ENCODE data around the gene GPC3.

GPC3 gene

DNA sequence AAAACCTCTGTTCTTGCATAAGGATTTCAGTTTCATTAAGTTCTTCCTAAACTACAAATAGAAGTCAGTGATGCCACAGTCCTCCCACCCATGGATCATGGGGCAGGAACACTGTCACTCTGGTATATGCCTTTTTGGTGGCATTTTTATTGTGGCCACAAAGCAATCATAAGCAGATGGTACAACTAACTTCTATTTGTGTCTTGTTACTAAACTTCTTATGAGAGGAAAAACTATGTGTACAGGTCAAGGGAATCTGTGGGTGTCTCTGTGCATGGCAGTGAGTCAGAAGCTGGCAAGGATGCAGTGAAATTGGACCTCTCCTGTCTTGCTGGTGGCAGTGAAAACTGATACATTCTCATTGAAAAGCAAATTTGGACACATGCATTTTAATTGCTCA is 325.1 kb downstream of the GPC3 start:
- Histone ChIP-seq H3F3A (ENCODE audit: control insufficient read depth, insufficient read depth) (no peaks in the 10 kb centered on the region), H3K4me1 (ENCODE audit: control insufficient read depth, low read length) (no peaks in the 10 kb centered on the region), H3K36me3 (ENCODE audit: control insufficient read depth, low read length) (no peaks in the 10 kb centered on the region), H3K27ac (ENCODE audit: low read depth, low read length) (no peak overlapping the region), H3K9me2 (replicated peaks; ENCODE audit: control insufficient read depth, low read length) (no peaks in the 10 kb centered on the region), H3K79me2 (ENCODE audit: control insufficient read depth, low read length) (no peaks in the 10 kb centered on the region), H3K4me3 (ENCODE audit: low read length) (no peak overlapping the region), H3K4me2 (ENCODE audit: low read length) (no peak overlapping the region), H3K9me3 (ENCODE audit: control insufficient read depth, insufficient read depth, low read length) (no peaks in the 10 kb centered on the region), H3K27me3 (ENCODE audit: control insufficient read depth, low read length) (no peaks in the 10 kb centered on the region), H4K20me1 (ENCODE audit: control insufficient read depth, insufficient read depth, low read depth, low read length) (no peaks in the 10 kb centered on the region)
- TF ChIP-seq EZH2phosphoT487 (IDR thresholded peaks at IDR 0.05; ENCODE audit: borderline replicate concordance, low read length) = no peak
- TF ChIP-seq, protein P1, sequence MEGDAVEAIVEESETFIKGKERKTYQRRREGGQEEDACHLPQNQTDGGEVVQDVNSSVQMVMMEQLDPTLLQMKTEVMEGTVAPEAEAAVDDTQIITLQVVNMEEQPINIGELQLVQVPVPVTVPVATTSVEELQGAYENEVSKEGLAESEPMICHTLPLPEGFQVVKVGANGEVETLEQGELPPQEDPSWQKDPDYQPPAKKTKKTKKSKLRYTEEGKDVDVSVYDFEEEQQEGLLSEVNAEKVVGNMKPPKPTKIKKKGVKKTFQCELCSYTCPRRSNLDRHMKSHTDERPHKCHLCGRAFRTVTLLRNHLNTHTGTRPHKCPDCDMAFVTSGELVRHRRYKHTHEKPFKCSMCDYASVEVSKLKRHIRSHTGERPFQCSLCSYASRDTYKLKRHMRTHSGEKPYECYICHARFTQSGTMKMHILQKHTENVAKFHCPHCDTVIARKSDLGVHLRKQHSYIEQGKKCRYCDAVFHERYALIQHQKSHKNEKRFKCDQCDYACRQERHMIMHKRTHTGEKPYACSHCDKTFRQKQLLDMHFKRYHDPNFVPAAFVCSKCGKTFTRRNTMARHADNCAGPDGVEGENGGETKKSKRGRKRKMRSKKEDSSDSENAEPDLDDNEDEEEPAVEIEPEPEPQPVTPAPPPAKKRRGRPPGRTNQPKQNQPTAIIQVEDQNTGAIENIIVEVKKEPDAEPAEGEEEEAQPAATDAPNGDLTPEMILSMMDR (IDR thresholded peaks at IDR 0.05; ENCODE audit: low read depth, low read length, poor library complexity, severe bottlenecking) = no peak

DNA sequence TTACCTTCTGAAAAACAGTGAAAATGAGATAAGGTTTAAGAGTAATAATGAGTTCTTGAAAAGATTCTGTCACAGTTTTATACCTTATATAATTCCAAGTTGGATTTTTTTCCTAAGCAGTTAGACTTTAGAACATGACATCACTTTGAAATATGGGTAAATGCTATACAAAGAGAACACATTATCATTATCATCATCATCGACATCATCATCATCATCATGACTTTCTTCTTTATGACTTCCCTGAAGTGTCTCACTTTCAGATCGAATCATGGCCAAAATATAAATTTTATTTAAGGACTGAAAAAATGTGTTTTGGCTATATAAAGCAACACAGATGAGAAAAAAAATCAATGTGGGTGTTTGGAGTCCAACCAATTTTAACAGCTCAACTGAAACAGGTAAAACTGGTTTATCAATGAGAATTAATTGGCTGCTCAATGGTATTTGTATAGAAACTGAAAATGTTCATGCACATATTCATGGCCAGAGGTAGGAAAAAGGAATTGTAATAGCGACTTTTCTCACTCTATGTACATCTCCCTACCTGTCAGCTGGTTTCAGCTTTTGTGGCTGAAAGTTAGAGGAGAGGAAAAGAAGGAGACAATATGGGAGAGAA is 327.0 kb downstream of the GPC3 start:
- Histone ChIP-seq H4K20me1 (ENCODE audit: control insufficient read depth, insufficient read depth, low read depth, low read length) (no peaks in the 10 kb centered on the region), H3K27ac (ENCODE audit: low read depth, low read length) (no peak overlapping the region), H3K79me2 (ENCODE audit: control insufficient read depth, low read length) (no peaks in the 10 kb centered on the region), H3K36me3 (ENCODE audit: control insufficient read depth, low read length) (no peaks in the 10 kb centered on the region), H3F3A (ENCODE audit: control insufficient read depth, insufficient read depth) (no peaks in the 10 kb centered on the region), H3K4me3 (ENCODE audit: low read length) (no peak overlapping the region), H3K9me3 (ENCODE audit: control insufficient read depth, insufficient read depth, low read length) (no peaks in the 10 kb centered on the region), H3K9me2 (replicated peaks; ENCODE audit: control insufficient read depth, low read length) (no peaks in the 10 kb centered on the region), H3K27me3 (ENCODE audit: control insufficient read depth, low read length) (no peaks in the 10 kb centered on the region), H3K4me2 (ENCODE audit: low read length) (no peak overlapping the region), H3K4me1 (ENCODE audit: control insufficient read depth, low read length) (no peaks in the 10 kb centered on the region)
- TF ChIP-seq EZH2phosphoT487 (IDR thresholded peaks at IDR 0.05; ENCODE audit: borderline replicate concordance, low read length) = no peak
- TF ChIP-seq, protein P1 (IDR thresholded peaks at IDR 0.05; ENCODE audit: low read depth, low read length, poor library complexity, severe bottlenecking) = no peak

DNA sequence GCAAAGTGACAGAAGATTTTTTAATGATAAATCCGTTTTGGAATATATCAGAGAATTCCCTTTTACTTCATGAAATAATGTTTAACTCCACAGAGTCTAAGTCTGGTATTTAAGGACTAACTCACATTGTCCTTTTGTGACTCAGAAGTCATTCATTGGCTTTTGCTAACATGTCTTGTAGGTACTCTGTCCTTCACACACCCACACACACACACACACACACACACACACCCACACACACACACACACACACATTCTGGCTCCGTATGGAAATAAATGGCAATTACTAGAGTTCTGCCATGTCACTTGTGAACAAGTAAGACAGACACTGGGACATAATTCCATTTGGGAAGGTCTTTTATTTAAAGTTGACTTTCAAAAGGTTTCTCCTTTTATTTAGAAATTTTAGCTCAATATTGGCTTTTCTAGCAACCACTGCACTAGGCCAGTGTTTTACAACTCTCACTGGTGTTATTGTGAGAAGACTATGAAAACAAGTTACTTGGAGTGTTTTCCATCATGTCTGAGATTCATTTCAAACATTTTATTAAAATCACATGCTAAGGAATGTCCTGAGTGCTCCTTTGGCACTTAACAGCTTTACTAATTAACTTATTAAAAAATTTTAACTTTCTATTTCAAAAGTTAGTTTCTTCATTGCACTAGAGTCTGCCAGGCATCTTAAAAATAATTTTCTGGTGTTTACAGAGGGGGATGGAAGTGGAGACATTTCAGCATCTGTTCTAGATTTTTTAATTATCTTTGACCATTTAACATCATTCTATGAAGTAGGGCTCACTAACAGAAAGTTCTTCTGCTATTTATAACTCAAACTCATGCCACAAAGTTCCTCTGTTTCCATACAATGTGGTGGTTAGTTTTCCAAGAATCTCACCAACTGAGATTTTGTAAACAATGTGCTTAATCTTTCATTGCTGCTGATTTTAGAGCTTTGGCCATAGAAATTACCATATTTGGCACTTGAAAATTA is 329.8 kb downstream of the GPC3 start:
- H3F3A ChIP-seq (ENCODE audit: control insufficient read depth, insufficient read depth) = no peaks in the 10 kb centered on the region
- H3K9me3 ChIP-seq (ENCODE audit: control insufficient read depth, insufficient read depth, low read length) = no peaks in the 10 kb centered on the region
- no peak overlapping the region for H3K4me2 ChIP-seq (ENCODE audit: low read length)
- no peaks in the 10 kb centered on the region for H3K27me3 ChIP-seq (ENCODE audit: control insufficient read depth, low read length)
- no peak for TF ChIP-seq EZH2phosphoT487 (IDR thresholded peaks at IDR 0.05; ENCODE audit: borderline replicate concordance, low read length)
- TF ChIP-seq, protein P1 (IDR thresholded peaks at IDR 0.05; ENCODE audit: low read depth, low read length, poor library complexity, severe bottlenecking) = no peak
- H3K4me1 ChIP-seq (ENCODE audit: control insufficient read depth, low read length) = no peaks in the 10 kb centered on the region
- H4K20me1 ChIP-seq (ENCODE audit: control insufficient read depth, insufficient read depth, low read depth, low read length) = no peaks in the 10 kb centered on the region
- H3K79me2 ChIP-seq (ENCODE audit: control insufficient read depth, low read length) = no peaks in the 10 kb centered on the region
- H3K4me3 ChIP-seq (ENCODE audit: low read length) = no peak overlapping the region
- H3K36me3 ChIP-seq (ENCODE audit: control insufficient read depth, low read length) = no peaks in the 10 kb centered on the region
- H3K9me2 ChIP-seq (replicated peaks; ENCODE audit: control insufficient read depth, low read length) = no peaks in the 10 kb centered on the region
- no peak overlapping the region for H3K27ac ChIP-seq (ENCODE audit: low read depth, low read length)

Measured in DOHH2 (cell line).